Heart left ventricle (tissue), 13 donors: Measurements from ENCODE around the gene DISP1.

Experiments used
- POLR2A ChIP-seq, 2 donors: fragments of 450-650 bp; IDR thresholded peaks; one replicate each; pipeline ENCODE4 v1.6.1; 2017; ENCODE audit warnings: antibody characterized with exemption in 2 of 2, mild to moderate bottlenecking in 2 of 2, moderate library complexity in 2 of 2
- TF ChIP-seq, protein P1 (sequence below), 12 donors: fragments of 200-600 bp; sonication (generic) in 4 of 12; IDR thresholded peaks; one replicate each; pipeline versions ENCODE4 v1.5.0 to v1.8.0; 2018 to 2022; ENCODE audit warnings: antibody characterized with exemption in 12 of 12, mild to moderate bottlenecking in 5 of 12
- donor health status: ischemic (EF 13 %, LVEDD 7.1; RV severe dilation, severe dysfunction).
- donor health status: DM: no; HTN: yes; CAD: no.
- donor health status: DM: no; HTN: no; CAD: no.
- donor health status: ischemic (EF 25% LVEDD 6.9; RV normal size, moderate dysfunction).
- donor health status: ischemic (EF 25% LVEDD 5.7; RV mildly dilated, moderate dysfunction).
- donor health status: ischemic (EF 35%, LVEDD 5.7; RV mildly dilated, moderate dysfunction).
- donor health status: nonischemic (EF 11% LVEDD 7.7; RV severe dilation, severe dysfunction).
- donor health status: DM: yes; HTN: yes; CAD: no.
- donor health status: PGD.
- donor health status: ischemic (EF 29% LVEDD 5.4; RV normal size, mild dysfunction).
- donor health status: nonischemic (EF 23%, LVEDD 6.1; RV moderate dilation, normal function).

- TF ChIP-seq, protein P1, sequence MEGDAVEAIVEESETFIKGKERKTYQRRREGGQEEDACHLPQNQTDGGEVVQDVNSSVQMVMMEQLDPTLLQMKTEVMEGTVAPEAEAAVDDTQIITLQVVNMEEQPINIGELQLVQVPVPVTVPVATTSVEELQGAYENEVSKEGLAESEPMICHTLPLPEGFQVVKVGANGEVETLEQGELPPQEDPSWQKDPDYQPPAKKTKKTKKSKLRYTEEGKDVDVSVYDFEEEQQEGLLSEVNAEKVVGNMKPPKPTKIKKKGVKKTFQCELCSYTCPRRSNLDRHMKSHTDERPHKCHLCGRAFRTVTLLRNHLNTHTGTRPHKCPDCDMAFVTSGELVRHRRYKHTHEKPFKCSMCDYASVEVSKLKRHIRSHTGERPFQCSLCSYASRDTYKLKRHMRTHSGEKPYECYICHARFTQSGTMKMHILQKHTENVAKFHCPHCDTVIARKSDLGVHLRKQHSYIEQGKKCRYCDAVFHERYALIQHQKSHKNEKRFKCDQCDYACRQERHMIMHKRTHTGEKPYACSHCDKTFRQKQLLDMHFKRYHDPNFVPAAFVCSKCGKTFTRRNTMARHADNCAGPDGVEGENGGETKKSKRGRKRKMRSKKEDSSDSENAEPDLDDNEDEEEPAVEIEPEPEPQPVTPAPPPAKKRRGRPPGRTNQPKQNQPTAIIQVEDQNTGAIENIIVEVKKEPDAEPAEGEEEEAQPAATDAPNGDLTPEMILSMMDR (IDR thresholded peaks at IDR 0.05): no peak
- TF ChIP-seq POLR2A (IDR thresholded peaks at IDR 0.05): no peak
Measured at GRCh38 chr1:222820171-222820712, 5.4 kb downstream of the DISP1 start.
